ENCODE data around the gene HAO1. TPM values are rescaled to one million over a fixed set of nuclear protein-coding genes. Genes with fewer than 3 reads are reported as not detected.

The HAO1 gene
- total and polyA plus RNA-seq, 9 of the 15 experiments (the other 6 are each of a cell fraction or from before 2014, with no cell fraction given) = not detected

- TF ChIP-seq ZNF140 (CRISPR knock-in tag; IDR thresholded peaks at IDR 0.05) = no peak
- peak in 1 of 2 experiments; percentile 85; a peak in 2 of 4 replicates for TF ChIP-seq ZNF639 (CRISPR knock-in tag; conservative IDR thresholded peaks at IDR 0.05 in 1 of 2, IDR thresholded peaks at IDR 0.05 in 1 of 2)
- TF ChIP-seq BRCA1 (IDR thresholded peaks at IDR 0.05) = no peak
- TF ChIP-seq BRCA1 (CRISPR knock-in tag; IDR thresholded peaks at IDR 0.05) = no peak
- TF ChIP-seq PHF20 (IDR thresholded peaks at IDR 0.05; ENCODE audit: partially characterized antibody) = no peak
- no peak for TF ChIP-seq SMARCB1 (IDR thresholded peaks at IDR 0.05; ENCODE audit: insufficient read length, low read depth)
- no peak for TF ChIP-seq MNT (conservative IDR thresholded peaks at IDR 0.05)
- TF ChIP-seq NCOA6 (IDR thresholded peaks at IDR 0.05) = no peak
- no peak for TF ChIP-seq FIP1L1 (IDR thresholded peaks at IDR 0.05; ENCODE audit: low read depth, low read length, poor library complexity, severe bottlenecking)
- TF ChIP-seq SP2 (IDR thresholded peaks at IDR 0.05; ENCODE audit: extremely low read depth, low read depth, low read length, poor library complexity, severe bottlenecking) = no peak
- TF ChIP-seq NBN (IDR thresholded peaks at IDR 0.05; ENCODE audit: low read depth) = no peak
- no peak for TF ChIP-seq PATZ1 (CRISPR knock-in tag; IDR thresholded peaks at IDR 0.05; ENCODE audit: borderline replicate concordance)
- TF ChIP-seq GATAD2B (IDR thresholded peaks at IDR 0.05; ENCODE audit: borderline replicate concordance) = no peak
- TF ChIP-seq MECOM (CRISPR knock-in tag; IDR thresholded peaks at IDR 0.05) = no peak
- no peak for TF ChIP-seq MCM7 (IDR thresholded peaks at IDR 0.05)
- peak; percentile 69; the same call in 1 of the 2 replicates for TF ChIP-seq ZBTB12 (CRISPR knock-in tag; IDR thresholded peaks at IDR 0.05)
- no peak for TF ChIP-seq EP300 (IDR thresholded peaks at IDR 0.05; ENCODE audit: low read length)
- TF ChIP-seq HMGN3 (IDR thresholded peaks at IDR 0.05; ENCODE audit: borderline replicate concordance, extremely low read depth, insufficient read length, low read depth, low read length) = no peak
- TF ChIP-seq ZNF212 (CRISPR knock-in tag; IDR thresholded peaks at IDR 0.05) = no peak
- TF ChIP-seq POU5F1 (IDR thresholded peaks at IDR 0.05; ENCODE audit: borderline replicate concordance, low read depth, low read length, partially characterized antibody) = no peak
- TF ChIP-seq ZSCAN29 (IDR thresholded peaks at IDR 0.05) = no peak
These were observed 47.1 kb downstream of the HAO1 start (continued) for GRCh38 chr20:7893014-7893730.

Measured in K562 (cell line).